Measurements from ENCODE around the gene SEPHS2. TPM values are rescaled to one million over a fixed set of nuclear protein-coding genes. Genes with fewer than 3 reads are reported as not detected.
"Not testable (repeated sequence)": the region's sequence is repeated elsewhere in the genome, so short reads cannot be mapped to it uniquely, and the experiment has no call there.

The SEPHS2 gene
- total and polyA plus RNA-seq, 9 donors = 13.1 to 38.9 (median 25.6) TPM

- Histone ChIP-seq H3K9me3 (no peaks in the 10 kb centered on the region), H3K4me3 (no peak overlapping the region), H3K36me3 (no peaks in the 10 kb centered on the region), H3K27ac (no peak overlapping the region), H3K27me3 (no peaks in the 10 kb centered on the region), H3K4me1 (ENCODE audit: insufficient read depth) (no peaks in the 10 kb centered on the region)
- no peak for TF ChIP-seq CTCF (IDR thresholded peaks at IDR 0.05)
- no peak for TF ChIP-seq POLR2A (IDR thresholded peaks at IDR 0.05)
- no peak for TF ChIP-seq EP300 (IDR thresholded peaks at IDR 0.05)
- intact Hi-C loops (cut with DNase I) = no loop called here
- 86 to 88% (median 87%) methylated on average over 12 of the region's 12 CpGs for WGBS, 3 donors
- DNase-seq = no peak
These were observed 33.2 kb upstream of the SEPHS2 start for GRCh38 chr16:30478766-30479478.

- H3K27me3 ChIP-seq; H3K27ac ChIP-seq; H3K36me3 ChIP-seq; H3K4me1 ChIP-seq (ENCODE audit: insufficient read depth); H3K9me3 ChIP-seq; intact Hi-C loops (cut with DNase I); H3K4me3 ChIP-seq; DNase-seq: not testable (repeated sequence)
- WGBS, 3 donors = 75 to 81% (median 79%) methylated on average over 3 of the region's 3 CpGs
These were observed 32.1 kb upstream of the SEPHS2 start for GRCh38 chr16:30477773-30478172.

GRCh38 chr16:30476991-30477390, 31.3 kb upstream of the SEPHS2 start:
- H3K27me3 ChIP-seq = no peaks in the 10 kb centered on the region
- no peaks in the 10 kb centered on the region for H3K4me1 ChIP-seq (ENCODE audit: insufficient read depth)
- no peak overlapping the region for H3K4me3 ChIP-seq
- TF ChIP-seq EP300 (IDR thresholded peaks at IDR 0.05) (no peak), CTCF (IDR thresholded peaks at IDR 0.05) (no peak), POLR2A (IDR thresholded peaks at IDR 0.05) (no peak)
- H3K9me3 ChIP-seq = no peaks in the 10 kb centered on the region
- H3K36me3 ChIP-seq = no peaks in the 10 kb centered on the region
- WGBS, 3 donors = 50 to 60% (median 52%) methylated on average over 3 of the region's 3 CpGs
- DNase-seq = no peak
- intact Hi-C loops (cut with DNase I) = no loop called here
- no peak overlapping the region for H3K27ac ChIP-seq

GRCh38 chr16:30474684-30475083, 29.0 kb upstream of the SEPHS2 start:
- H3K4me3 ChIP-seq = no peak overlapping the region
- H3K4me1 ChIP-seq (ENCODE audit: insufficient read depth) = no peaks in the 10 kb centered on the region
- TF ChIP-seq EP300 (IDR thresholded peaks at IDR 0.05) = no peak
- no peak for TF ChIP-seq CTCF (IDR thresholded peaks at IDR 0.05)
- TF ChIP-seq POLR2A (IDR thresholded peaks at IDR 0.05) = no peak
- 70 to 76% (median 73%) methylated on average over 7 of the region's 7 CpGs for WGBS, 3 donors
- no peaks in the 10 kb centered on the region for H3K36me3 ChIP-seq
- no peaks in the 10 kb centered on the region for H3K27me3 ChIP-seq
- no peaks in the 10 kb centered on the region for H3K9me3 ChIP-seq
- no peak for DNase-seq
- H3K27ac ChIP-seq = no peak overlapping the region
- intact Hi-C loops (cut with DNase I) = no loop called here

- TF ChIP-seq EP300 (IDR thresholded peaks at IDR 0.05) = no peak
- TF ChIP-seq POLR2A (IDR thresholded peaks at IDR 0.05) = no peak
- TF ChIP-seq CTCF (IDR thresholded peaks at IDR 0.05) = no peak
- DNase-seq = no peak
- Histone ChIP-seq H3K4me1 (ENCODE audit: insufficient read depth) (no peaks in the 10 kb centered on the region), H3K27me3 (no peaks in the 10 kb centered on the region), H3K36me3 (no peaks in the 10 kb centered on the region), H3K27ac (no peak overlapping the region), H3K9me3 (no peaks in the 10 kb centered on the region), H3K4me3 (no peak overlapping the region)
- intact Hi-C loops (cut with DNase I) = no loop called here
- WGBS, 3 donors = 11 to 19% (median 19%) methylated on average over 23 to 35 of the region's 35 CpGs
These were observed 28.4 kb upstream of the SEPHS2 start for GRCh38 chr16:30474074-30474452.
